Smooth muscle cell (in vitro differentiated cells): ENCODE results near the gene ACO1. TPM values are rescaled to one million over a fixed set of nuclear protein-coding genes. Genes with fewer than 3 reads are reported as not detected.
"Not testable (repeated sequence)": the region's sequence is repeated elsewhere in the genome, so short reads cannot be mapped to it uniquely, and the experiment has no call there.

Source experiments
- DNase-seq: peaks from one replicate; lab custom pipeline; 2025; ENCODE audit not compliant: unreplicated experiment; lab: John Stamatoyannopoulos, UW
- H2AFZ ChIP-seq: fragments of 200-600 bp; sonication (generic); 2 replicates; pipeline ENCODE4 v1.6.0; 2016; ENCODE audit warnings: antibody characterized with exemption, low read depth, mild to moderate bottlenecking
- H3F3A ChIP-seq: fragments of 200-600 bp; sonication (generic); 2 replicates; pipeline ENCODE4 v1.6.0; 2017; ENCODE audit warnings: antibody characterized with exemption, low read depth
- H3K27ac ChIP-seq: fragments of 200-600 bp; sonication (generic); 2 replicates; pipeline ENCODE4 v1.5.1; 2016; ENCODE audit warnings: low read depth, mild to moderate bottlenecking
- H3K27me3 ChIP-seq: fragments of 200-600 bp; sonication (generic); 2 replicates; pipeline ENCODE4 v1.6.1; 2016; ENCODE audit warnings: low read depth, mild to moderate bottlenecking
- H3K36me3 ChIP-seq: fragments of 200-600 bp; sonication (generic); 2 replicates; pipeline ENCODE4 v1.5.1; 2016; ENCODE audit warnings: low read depth
- H3K4me1 ChIP-seq: fragments of 200-600 bp; sonication (generic); 2 replicates; pipeline ENCODE4 v1.5.1; 2016; ENCODE audit warnings: low read depth
- H3K4me2 ChIP-seq: fragments of 200-600 bp; sonication (generic); 2 replicates; pipeline ENCODE4 v1.6.0; 2016; ENCODE audit warnings: mild to moderate bottlenecking
- H3K4me3 ChIP-seq: fragments of 200-600 bp; sonication (generic); 2 replicates; pipeline ENCODE4 v1.5.1; 2016; ENCODE audit warnings: mild to moderate bottlenecking
- H3K79me2 ChIP-seq: fragments of 200-600 bp; sonication (generic); 2 replicates; pipeline ENCODE4 v1.6.0; 2016; ENCODE audit warnings: low read depth, mild to moderate bottlenecking
- H3K9ac ChIP-seq: fragments of 200-600 bp; sonication (generic); 2 replicates; pipeline ENCODE4 v1.6.0; 2016; ENCODE audit warnings: low read depth
- H3K9me3 ChIP-seq: fragments of 200-600 bp; sonication (generic); replicated peaks from 2 replicates; pipeline ENCODE4 v1.5.1; 2016; ENCODE audit warnings: low read depth
- H4K20me1 ChIP-seq: fragments of 200-600 bp; sonication (generic); 2 replicates; pipeline ENCODE4 v1.6.0; 2016; ENCODE audit warnings: low read depth
- CTCF ChIP-seq: fragments of 200-600 bp; sonication (generic); IDR thresholded peaks from 2 replicates; pipeline ENCODE4 v1.5.1; 2017; ENCODE audit warnings: borderline replicate concordance, mild to moderate bottlenecking, antibody characterized with exemption; ENCODE audit not compliant: insufficient read depth, poor library complexity, severe bottlenecking
- WGBS: methylation state at CpG from one replicate; pipeline ENCODE4 v1.1.7; 2016; ENCODE audit warnings: low lambda C conversion rate; 5-methylcytosine and 5-hydroxymethylcytosine counted together
- polyA plus RNA-seq: library from polyadenylated mRNA; unstranded; fragments of >200 nt; fragmentation: Nextera tagmentation; extraction: Ambion mirVana; gene quantifications from 2 replicates; pipeline ENCODE4 v1.2.1, GENCODE V29; 2016
- total RNA-seq: library from RNA; depleted of rRNA; stranded (reverse); fragments of >200 nt; gene quantifications from 2 replicates; pipeline ENCODE4 v1.2.3, GENCODE V29; 2014

Gene ACO1
- total and polyA plus RNA-seq, 2 experiments from 2014 or later = 72.3 to 74.4 TPM

- H3K4me2 ChIP-seq = no peak overlapping the region
- peaks cover 20% of the 10 kb centered on the region for H3K4me1 ChIP-seq
- no peak overlapping the region for H3K4me3 ChIP-seq
- no peak for TF ChIP-seq CTCF
- no peaks in the 10 kb centered on the region for H3K36me3 ChIP-seq
- H3K27ac ChIP-seq = no peak overlapping the region
- no peak overlapping the region for H3K9ac ChIP-seq
- no peak for DNase-seq
- no peaks in the 10 kb centered on the region for H3K27me3 ChIP-seq
- WGBS = 71% methylated on average over 7 of the region's 7 CpGs
- no peak overlapping the region for H2AFZ ChIP-seq
- H3F3A ChIP-seq = no peaks in the 10 kb centered on the region
- H3K79me2 ChIP-seq = no peaks in the 10 kb centered on the region
- H3K9me3 ChIP-seq = no peaks in the 10 kb centered on the region
- H4K20me1 ChIP-seq = no peaks in the 10 kb centered on the region
Observed at GRCh38 chr9:32348106-32348695, 36.2 kb upstream of the ACO1 start.

- H3K9me3 ChIP-seq = no peaks in the 10 kb centered on the region
- DNase-seq = no peak
- H3K27me3 ChIP-seq = no peaks in the 10 kb centered on the region
- H3K9ac ChIP-seq = no peak overlapping the region
- no peak for TF ChIP-seq CTCF
- no peak overlapping the region for H3K4me3 ChIP-seq
- H4K20me1 ChIP-seq = no peaks in the 10 kb centered on the region
- 93% methylated on average over 3 of the region's 3 CpGs for WGBS
- no peak overlapping the region for H3K4me2 ChIP-seq
- no peaks in the 10 kb centered on the region for H3K36me3 ChIP-seq
- no peak overlapping the region for H3K27ac ChIP-seq
- no peak overlapping the region for H2AFZ ChIP-seq
- no peaks in the 10 kb centered on the region for H3K79me2 ChIP-seq
- H3K4me1 ChIP-seq = peaks cover 20% of the 10 kb centered on the region
- H3F3A ChIP-seq = no peaks in the 10 kb centered on the region
Observed at GRCh38 chr9:32349013-32349412, 35.4 kb upstream of the ACO1 start.

GRCh38 chr9:32350682-32351081 is 33.8 kb upstream of the ACO1 start:
- Histone ChIP-seq H3K9me3 (no peaks in the 10 kb centered on the region), H3K4me3 (no peak overlapping the region), H3K4me2 (no peak overlapping the region), H3K79me2 (no peaks in the 10 kb centered on the region), H4K20me1 (no peaks in the 10 kb centered on the region), H3K27me3 (no peaks in the 10 kb centered on the region), H3F3A (no peaks in the 10 kb centered on the region), H3K9ac (no peak overlapping the region), H2AFZ (no peak overlapping the region), H3K36me3 (no peaks in the 10 kb centered on the region), H3K4me1 (peaks cover 4% of the 10 kb centered on the region), H3K27ac (no peak overlapping the region)
- no peak for DNase-seq
- peak; percentile 46 for TF ChIP-seq CTCF

- no peaks in the 10 kb centered on the region for H3F3A ChIP-seq
- H3K36me3 ChIP-seq = no peaks in the 10 kb centered on the region
- no peaks in the 10 kb centered on the region for H4K20me1 ChIP-seq
- 64% methylated on average over 3 of the region's 3 CpGs for WGBS
- H3K4me3 ChIP-seq = no peak overlapping the region
- no peaks in the 10 kb centered on the region for H3K79me2 ChIP-seq
- H3K4me2 ChIP-seq = no peak overlapping the region
- TF ChIP-seq CTCF = no peak
- no peaks in the 10 kb centered on the region for H3K27me3 ChIP-seq
- no peaks in the 10 kb centered on the region for H3K9me3 ChIP-seq
- H3K27ac ChIP-seq = no peak overlapping the region
- no peak overlapping the region for H3K9ac ChIP-seq
- peaks cover 4% of the 10 kb centered on the region for H3K4me1 ChIP-seq
- no peak overlapping the region for H2AFZ ChIP-seq
- no peak for DNase-seq
Observed at GRCh38 chr9:32351845-32352244, 32.6 kb upstream of the ACO1 start.

- DNase-seq, H3K4me1 ChIP-seq, H3K9ac ChIP-seq, H3K4me2 ChIP-seq, H3F3A ChIP-seq, H3K9me3 ChIP-seq, H3K79me2 ChIP-seq, H3K36me3 ChIP-seq, H3K27ac ChIP-seq, H3K27me3 ChIP-seq, H2AFZ ChIP-seq, H4K20me1 ChIP-seq, H3K4me3 ChIP-seq: not testable (repeated sequence)
- WGBS = 78% methylated on average over 3 of the region's 3 CpGs
Observed at GRCh38 chr9:32353476-32353875, 31.0 kb upstream of the ACO1 start.
